GM19023 (cell line): Measurements from ENCODE around the gene ASGR2.
"Not testable (repeated sequence)": the region's sequence is repeated elsewhere in the genome, so short reads cannot be mapped to it uniquely, and the experiment has no call there.

Source experiments
- ATAC-seq: cut with Tn5 transposase; IDR thresholded peaks from one replicate; pipeline ENCODE4 v1.9.1; 2021; ENCODE audit warnings: mild to moderate bottlenecking, moderate library complexity; ENCODE audit not compliant: unreplicated experiment

Gene ASGR2

DNA sequence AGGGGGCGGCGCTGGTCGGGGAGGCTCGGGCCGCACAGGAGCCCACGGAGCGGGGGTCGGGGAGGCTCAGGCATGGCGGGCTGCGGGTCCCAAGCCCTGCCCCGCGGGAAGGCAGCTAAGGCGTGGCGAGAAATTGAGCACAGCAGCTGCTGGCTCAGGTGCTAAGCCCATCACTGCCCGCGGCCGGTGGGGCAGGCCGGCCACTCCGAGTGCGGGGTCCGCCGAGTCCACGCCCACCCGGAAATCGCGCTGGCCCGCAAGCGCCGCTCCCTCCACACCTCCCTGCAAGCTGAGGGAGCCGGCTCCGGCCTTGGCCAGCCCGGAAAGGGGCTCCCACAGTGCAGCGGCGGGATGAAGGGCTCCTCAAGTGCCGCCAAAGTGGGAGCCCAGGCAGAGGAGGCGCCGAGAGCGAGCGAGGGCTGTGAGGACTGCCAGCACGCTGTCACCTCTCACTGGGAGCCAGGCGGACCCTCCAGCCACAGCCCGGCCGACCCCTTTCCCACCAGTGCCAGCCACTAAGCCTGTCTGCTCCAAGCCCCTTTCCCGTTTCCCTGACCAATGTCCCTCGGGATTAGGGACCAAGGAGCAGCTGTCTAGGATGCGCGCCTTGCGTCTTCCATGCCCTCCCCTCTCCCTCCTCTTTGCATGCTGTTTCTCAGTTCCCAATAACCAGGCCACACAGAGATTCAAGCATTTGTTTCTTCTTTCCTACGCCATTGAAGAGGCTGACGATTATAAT, 13.8 kb downstream of the ASGR2 start:
- not testable (repeated sequence) for ATAC-seq

DNA sequence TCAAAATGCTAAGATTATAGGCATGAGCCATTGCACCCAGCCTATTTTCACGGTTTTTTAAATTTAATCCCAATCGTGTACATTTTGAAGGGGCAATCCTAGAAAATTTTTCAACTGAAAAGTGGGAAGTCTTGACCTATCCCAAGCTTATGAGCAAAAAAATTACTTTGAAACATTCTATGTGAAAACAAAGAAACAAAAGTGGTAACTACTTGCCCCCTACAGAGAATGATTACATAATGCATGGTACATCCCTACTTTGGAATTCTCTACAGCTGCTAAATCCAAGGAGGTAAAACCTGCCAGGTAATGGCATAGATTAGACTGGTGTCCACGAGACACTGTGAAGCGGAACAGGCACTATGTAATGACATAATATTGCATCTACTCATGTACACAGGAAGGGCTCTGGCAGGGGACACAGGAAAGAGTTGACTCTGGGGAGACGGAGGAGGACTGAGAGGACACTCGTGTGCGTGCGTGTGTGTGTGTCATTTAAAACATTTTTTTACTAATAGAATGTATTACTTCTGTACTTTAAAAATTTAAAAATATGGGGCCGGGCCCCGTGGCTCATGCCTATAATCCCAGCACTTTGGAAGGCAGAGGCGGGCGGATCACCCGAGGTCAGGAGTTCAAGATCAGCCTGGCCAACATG, 15.7 kb downstream of the ASGR2 start:
- no peak for ATAC-seq

DNA sequence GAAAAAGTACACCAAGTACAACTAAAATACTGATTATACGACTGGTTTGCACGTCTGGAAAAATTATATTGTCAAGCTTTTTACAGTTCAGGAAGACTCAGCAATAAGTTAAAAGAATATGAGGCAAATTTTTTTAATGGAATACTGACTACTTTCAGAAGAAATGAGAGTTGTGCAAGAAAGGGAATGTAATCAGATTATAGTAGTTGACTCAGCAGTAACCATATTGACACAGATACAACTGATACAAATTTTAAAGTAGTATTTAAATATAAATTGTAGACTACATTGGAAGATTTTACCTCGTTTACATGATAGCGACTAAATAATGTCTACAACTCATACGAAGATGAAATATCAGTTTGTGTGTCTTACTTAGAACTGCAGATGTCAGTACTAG, 16.7 kb downstream of the ASGR2 start:
- ATAC-seq: no peak

DNA sequence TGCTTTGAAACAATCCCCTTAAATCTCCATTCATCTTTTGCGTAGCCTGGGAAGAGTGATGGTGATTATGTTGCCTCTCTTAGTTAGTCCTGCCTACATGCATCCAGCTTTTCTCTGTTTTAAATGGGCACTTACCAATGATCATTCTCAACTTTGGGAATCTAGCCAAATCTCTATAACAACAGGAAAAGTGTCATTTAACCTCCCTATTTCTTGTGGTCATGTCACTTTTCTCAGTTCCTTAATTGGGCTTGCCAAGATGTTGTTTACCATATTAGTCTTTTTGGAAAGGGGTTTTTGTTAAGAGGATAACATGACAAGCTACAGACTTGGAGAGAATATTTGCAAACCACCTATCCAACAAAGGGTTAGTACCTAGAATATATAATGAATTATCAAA, 19.0 kb downstream of the ASGR2 start:
- no peak for ATAC-seq

DNA sequence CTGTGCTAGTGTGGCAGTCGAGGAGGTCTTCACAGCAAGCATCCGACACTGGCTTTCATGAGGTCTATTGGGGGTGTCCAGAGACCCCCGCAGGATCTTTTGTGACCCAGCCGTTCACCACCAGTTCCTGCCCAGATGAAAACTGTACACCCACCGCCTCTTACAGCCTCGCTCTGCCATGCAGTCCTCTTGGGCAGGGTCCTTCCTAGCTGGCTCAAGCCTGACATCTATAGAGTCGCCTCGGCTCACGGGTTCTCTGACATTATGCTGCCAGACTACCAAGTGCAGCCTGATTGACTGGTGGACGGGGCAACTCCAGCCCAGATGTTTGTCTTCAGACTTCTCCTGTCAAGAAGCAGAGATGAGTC, 20.0 kb downstream of the ASGR2 start:
- no peak for ATAC-seq

DNA sequence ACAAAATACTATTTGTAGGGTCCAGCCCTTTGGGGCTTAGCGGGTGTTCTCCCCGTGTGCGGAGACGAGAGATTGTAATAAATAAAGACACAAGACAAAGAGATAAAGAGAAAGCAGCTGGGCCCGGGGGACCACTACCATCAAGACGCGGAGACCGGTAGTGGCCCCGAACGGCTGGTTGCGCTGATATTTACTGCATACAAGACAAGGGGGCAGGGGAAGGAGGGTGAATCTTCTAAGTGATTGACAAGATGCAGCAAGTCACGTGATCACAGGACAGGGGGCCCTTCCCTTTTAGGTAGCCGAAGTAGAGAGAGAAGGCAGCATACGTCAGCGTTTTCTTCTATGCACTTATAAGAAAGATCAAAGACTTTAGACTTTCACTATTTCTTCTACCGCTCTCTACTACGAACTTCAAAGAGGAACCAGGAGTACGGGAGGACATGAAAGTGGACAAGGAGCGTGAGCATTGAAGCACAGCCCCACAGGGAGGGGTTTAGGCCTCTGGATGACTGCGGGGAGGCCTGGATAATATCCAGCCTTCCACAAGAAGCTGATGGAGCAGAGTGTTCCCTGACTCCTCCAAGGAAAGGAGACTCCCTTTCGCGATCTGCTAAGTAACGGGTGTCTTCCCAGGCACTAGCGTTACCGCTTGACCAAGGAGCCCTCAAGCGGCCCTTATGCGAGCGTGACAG, 23.2 kb downstream of the ASGR2 start:
- ATAC-seq: not testable (repeated sequence)

DNA sequence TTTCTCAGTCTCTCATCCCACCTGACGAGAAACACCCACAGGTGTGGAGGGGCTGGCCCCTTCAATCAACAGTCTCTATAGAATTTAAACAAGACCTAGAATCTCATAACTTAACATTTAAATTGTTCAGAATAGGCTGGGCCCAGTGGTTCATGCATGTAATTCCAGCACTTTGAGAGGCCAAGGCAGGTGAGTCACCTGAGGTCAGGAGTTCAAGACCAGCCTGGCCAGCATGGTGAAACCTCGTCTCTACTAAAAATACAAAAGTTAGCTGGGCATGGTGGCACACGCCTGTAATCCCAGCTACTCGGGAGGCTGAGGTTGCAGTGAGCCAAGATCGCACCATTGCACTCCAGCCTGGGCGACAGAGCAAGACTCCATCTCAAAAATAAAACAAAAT, 25.1 kb downstream of the ASGR2 start:
- ATAC-seq: not testable (repeated sequence)

DNA sequence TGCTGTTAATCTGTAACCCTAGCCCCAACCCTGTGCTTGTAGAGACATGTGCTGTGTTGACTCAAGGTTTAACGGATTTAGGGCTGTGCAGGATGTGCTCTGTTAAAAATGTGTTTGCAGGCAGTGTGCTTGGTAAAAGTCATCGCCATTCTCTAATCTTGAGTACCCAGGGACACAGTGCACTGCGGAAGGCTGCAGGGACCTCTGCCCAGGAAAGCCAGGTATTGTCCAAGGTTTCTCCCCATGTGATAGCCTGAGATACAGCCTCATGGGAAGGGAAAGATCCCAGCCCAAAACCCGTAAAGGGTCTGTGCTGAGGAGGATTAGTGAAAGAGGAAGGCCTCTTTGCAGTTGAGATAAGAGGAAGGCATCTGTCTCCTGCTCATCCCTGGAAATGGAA, 26.2 kb downstream of the ASGR2 start:
- not testable (repeated sequence) for ATAC-seq

DNA sequence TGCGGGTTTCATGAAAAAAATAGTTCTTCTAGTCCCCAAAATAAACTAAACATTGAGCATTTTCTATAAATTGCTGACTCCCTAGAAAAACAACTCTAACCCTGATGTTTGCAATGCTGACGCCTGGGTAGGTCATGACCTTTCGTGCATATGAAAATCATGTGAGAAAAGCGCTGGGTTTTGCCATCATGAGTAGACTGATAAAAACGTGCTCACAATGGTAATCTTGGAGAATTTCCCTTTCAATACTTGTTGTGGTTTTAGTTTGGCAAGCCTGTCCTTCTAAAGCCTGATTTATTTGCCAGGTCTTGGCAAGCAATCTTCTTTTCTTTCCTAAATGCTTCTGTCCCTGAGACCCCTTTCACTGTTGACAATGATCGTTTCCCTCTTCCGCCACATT, 30.5 kb downstream of the ASGR2 start:
- no peak for ATAC-seq

DNA sequence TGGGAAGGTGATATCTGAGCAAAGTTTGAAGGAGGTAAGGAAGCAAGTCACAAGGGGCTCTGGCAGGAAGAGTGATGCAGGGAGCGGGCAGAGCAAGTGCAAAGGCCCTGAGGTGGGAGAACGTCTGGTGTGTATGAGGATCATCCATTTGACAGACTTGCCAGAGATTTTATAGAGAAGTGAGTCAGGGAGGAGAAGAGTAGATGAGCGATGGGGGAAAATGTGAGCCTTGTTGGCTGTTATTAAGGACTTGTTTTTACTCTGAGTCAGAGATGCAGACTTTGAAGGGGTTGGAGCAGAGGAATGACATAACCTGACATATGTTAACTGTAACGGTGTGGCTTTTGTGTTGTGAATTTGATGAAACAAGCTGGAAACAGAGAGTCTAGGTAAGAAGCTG, 31.0 kb downstream of the ASGR2 start:
- no peak for ATAC-seq

DNA sequence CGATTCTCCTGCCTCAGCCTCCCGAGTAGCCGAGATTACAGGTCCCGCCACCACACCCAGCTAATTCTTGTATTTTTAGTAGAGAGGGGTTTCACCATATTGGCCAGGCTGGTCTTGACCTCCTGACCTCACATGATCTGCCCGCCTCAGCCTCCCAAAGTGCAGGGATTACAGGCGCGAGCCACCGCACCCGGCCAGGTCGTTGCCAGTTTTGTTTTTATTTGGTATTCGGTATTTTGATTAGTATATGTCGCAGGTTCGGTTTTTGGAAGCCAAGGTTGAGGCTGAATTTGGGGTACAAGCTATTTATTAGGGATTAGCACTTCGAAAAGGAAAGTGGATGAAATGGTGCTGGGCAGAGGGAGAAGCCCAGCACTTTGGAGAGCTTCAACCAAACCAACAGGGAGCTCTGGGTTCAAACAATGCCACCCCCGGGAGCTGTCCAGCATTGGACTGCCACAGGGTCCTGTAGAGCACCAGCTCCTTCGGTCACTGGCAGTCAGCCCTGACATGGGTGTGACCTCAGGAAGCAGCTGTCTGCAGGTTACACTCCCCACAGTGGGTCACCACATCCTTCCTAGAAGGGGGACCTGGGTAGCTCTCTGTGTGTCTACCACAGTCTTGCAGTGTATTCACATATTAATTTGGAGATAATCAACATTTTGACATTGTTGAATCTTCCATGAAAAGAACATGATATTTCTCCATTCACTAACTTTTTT, 33.1 kb downstream of the ASGR2 start:
- no peak for ATAC-seq

DNA sequence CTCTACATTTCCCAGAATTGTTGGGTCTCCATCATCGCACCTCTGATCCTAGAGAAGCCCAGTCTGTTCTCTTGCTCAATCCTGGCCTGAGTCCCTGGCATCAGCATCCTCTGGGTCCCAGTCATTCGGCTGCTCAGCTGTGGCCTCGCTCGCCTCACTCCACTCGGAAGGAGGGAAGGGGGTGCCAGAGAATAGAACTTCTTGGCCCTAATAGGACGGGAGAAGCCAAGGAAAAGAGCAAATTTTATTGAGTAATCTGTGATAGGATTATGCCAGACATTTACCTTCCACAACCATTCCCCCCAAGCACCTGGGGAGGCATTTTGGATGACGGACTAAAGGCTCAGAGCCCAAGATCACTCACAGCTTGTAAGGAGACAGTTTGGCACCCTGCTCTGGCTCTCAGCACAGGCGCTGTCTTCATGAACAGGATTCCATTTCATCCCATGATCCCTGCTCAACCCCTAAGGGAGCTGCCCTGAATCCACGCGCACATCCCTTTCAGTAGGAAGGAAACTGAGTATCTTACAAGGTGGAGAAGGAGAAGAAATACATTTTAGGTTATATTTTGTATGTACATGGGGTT, 34.1 kb downstream of the ASGR2 start:
- ATAC-seq: no peak

DNA sequence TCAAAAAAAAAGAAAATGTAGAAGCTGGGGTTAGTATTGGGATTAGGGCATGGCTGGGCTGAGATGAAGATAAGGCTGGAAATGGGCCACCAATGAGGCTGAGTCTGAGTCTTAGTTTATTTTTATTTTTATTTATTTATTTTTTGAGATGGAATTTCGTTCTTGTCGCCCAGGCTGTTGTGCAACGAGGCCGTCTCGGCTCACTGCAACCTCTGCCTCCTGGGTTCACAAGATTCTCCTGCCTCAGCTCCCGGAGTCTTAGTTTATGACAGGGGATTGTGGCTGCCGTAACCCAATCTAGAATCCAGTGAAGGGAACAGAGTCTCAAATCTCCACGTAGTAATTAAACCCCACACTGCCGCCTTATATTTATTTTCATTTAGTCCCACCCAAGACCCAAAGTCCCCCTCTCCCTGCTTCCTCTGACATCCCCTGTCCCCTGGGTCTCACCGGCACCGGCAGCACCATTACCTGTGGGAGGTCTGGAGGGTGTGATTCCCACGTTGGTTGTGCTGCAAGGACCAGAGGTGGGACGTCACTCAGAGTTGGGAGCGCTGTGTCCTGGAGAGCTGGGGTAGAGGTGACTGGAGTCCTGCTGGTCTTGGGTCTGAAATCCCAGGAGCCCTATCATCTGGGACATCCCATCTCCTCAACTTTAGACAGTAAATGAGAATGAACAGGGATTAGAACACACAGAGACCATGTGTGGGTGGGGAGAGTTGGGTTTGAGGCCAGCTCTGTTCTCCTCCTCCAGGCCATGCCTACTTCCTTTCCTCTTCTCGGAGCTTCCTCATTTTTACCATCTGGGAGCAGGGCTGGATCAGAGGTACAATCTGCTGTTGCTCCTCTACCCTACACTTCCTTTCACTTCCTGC, 34.8 kb downstream of the ASGR2 start, which contains the start of gene CLEC10A:
Gene CLEC10A, minus strand, starts transcription at position 671 of the 875 bp plus-strand sequence. CDS start 1,439 bp downstream, outside the sequence.
- no peak for ATAC-seq

DNA sequence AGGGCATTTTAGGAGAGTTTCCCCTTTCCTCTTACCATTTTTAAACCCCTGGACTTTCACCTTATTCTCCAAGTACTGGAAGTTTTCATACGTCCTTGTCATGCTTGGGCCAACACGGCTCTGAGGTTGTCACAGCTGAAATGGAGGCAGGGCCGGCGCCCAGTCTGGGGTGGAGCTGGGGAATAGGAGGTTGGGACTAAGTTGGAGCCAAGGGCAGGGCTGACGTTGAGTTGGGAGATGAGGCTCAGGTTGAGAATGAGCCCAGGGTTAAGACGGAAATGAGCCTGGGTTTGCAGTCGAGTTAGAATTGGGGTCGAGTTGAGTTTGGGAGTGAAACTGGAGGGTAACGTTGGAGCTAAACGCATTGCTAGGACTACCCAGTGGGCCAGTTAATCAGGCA, 35.9 kb downstream of the ASGR2 start:
- no peak for ATAC-seq

DNA sequence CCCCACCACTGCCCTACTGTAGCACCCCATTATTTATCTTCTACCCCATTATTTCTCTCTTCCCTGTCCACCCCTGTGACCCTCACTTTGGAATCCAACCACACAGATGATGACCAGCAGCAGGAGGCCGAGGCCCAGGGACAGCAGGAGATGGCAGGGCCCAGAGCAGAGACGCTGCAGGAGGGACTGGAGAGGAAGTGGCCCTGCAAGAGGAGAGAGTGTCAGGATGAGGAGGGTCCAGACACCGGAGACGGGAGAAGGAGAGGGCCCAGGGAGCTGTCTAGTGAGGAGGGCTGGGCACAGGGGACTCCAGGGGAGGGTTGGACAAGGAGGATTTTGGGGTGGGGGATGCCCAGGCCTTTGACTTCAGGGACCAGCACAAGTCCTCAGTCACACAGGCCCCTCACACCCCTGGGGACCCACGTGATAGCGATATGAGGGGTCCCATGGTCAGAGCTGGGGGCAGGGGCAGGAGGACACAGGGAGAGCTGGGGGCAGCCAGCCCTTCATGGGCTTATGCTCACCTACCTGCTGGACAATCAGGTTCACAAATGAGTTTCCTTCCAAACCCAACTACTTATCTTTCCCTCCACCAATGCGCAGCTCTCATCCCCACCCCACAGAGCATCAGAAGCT, 36.6 kb downstream of the ASGR2 start:
- no peak for ATAC-seq

DNA sequence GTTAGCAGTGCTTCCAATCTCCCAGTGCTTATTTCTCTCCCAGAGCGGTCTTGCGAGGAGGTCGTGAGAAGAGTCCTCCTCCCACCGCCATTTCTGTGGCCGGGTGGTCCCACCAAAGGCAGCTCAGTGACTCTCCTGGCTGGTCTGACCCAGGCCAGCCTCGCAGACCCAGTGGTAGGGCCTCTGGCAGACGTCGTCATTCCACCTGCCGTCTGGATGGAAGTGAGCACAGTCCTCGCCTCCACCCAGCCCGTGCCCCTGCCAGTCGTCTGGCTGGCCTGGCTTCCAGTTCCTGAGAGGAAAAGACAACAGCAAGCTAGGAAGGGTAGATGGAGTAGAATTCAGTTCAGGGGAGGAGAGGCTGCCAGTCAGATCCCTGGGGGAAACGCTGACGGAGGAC, 39.7 kb downstream of the ASGR2 start:
- no peak for ATAC-seq

DNA sequence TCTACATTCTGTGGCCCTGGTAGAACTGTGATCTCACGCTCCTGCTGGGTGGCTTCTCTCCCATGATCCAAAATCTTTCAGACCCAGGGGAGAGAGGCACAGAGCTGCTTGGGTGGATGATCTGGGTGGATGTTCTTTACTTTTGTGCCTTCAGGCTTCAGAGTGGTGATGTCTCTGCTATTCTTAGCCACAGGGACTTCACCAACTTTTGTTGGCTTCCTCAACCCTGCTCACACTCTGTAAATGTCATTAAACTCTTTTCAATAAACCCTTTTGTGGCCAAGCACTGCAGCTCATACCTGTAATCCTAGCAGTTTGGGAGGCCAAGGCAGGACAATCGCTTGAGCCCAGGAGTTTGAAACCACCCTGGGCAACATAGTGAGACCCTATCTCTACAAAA, 42.2 kb downstream of the ASGR2 start:
- ATAC-seq: no peak

DNA sequence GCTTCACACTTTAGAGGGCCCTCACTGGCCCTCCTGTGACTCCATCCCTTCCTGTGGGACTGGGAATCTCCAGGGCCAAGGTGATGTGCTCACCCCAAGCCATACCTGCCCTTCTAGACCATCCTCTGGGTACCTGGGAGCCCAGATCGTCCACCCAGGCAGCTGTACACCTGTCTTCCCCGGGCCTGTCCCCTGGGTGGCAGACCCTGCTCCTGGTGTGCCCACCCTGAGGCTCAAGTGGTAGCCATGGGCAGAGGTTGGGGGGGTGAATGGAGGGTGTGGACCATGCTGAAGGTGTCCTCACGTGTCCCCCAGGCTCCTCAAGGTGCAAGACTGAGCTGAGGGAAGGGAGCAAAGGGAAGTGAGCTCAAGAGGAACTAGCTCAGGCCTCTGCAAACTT, 43.9 kb downstream of the ASGR2 start:
- no peak for ATAC-seq

DNA sequence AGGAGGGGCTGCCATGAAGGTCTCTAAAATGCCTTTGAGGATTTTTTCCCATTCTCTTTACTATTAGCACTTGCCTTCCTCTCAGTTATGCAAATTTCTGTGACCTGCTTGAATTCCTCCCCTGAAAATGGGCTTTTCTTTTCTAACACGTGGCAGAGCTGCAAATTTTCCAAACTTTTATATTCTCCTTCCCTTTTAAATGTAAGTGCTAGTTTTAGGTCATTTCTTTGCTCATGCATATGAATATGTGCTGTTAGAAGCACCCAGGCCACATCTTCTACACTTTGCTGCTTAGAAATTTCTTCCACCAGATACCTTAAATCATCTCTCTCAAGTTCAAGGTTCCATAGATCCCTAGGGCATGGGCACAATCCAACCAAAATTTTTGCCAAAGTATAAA, 46.4 kb downstream of the ASGR2 start:
- ATAC-seq: no peak

DNA sequence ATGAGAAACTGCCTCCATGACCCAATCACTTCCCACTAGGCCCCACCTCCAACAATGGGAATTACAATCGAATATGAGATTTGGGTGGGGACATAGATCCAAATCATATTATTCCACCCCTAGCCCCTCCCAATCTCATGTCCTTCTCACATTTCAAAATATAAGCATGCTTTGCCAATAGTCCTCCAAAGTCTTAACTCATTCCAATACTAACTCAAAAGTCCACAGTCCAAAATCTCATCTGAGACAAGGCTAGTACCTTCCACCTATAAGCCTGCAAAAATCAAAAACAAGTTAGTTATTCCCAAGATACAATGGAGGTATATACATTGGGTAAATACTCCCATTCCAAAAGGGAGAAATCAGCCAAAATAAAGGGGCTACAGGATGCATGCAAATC, 47.4 kb downstream of the ASGR2 start:
- ATAC-seq: no peak
